Measurements from ENCODE around the gene MYL11.
A peak's percentile ranks its signal among the peaks of the same experiment; 100 is the strongest.
"Not testable (repeated sequence)": the region's sequence is repeated elsewhere in the genome, so short reads cannot be mapped to it uniquely, and the experiment has no call there.

The MYL11 gene

GRCh38 chr16:30374538-30374937 lies at the start of gene MYL11:
Gene MYL11 (plus strand): TSS chr16:30374802. CDS start chr16:30374858, 56 bp downstream.
- no peak for DNase-seq (ENCODE audit: low read depth)

- DNase-seq (ENCODE audit: low read depth), result peak; percentile 76
Measured at GRCh38 chr16:30334473-30334989, 40.1 kb upstream of the MYL11 start.

GRCh38 chr16:30335028-30335597 lies 39.5 kb upstream of the MYL11 start:
- DNase-seq (ENCODE audit: low read depth), result peak; percentile 73

GRCh38 chr16:30335598-30336474 lies 38.8 kb upstream of the MYL11 start:
- peak; percentile 38 for DNase-seq (ENCODE audit: low read depth)

GRCh38 chr16:30337964-30338357 lies 36.6 kb upstream of the MYL11 start:
- DNase-seq (ENCODE audit: low read depth), result not testable (repeated sequence)

- DNase-seq (ENCODE audit: low read depth), result not testable (repeated sequence)
Measured at GRCh38 chr16:30338715-30339114, 35.9 kb upstream of the MYL11 start.

- no peak for DNase-seq (ENCODE audit: low read depth)
Measured at GRCh38 chr16:30340621-30341020, 34.0 kb upstream of the MYL11 start.

- not testable (repeated sequence) for DNase-seq (ENCODE audit: low read depth)
Measured at GRCh38 chr16:30341971-30342370, 32.6 kb upstream of the MYL11 start.

- no peak for DNase-seq (ENCODE audit: low read depth)
Measured at GRCh38 chr16:30342751-30343490, 31.7 kb upstream of the MYL11 start.

- not testable (repeated sequence) for DNase-seq (ENCODE audit: low read depth)
Measured at GRCh38 chr16:30343491-30343820, 31.1 kb upstream of the MYL11 start.

GRCh38 chr16:30346286-30346685 lies 28.3 kb upstream of the MYL11 start:
- DNase-seq (ENCODE audit: low read depth), result no peak

GRCh38 chr16:30348113-30348512 lies 26.5 kb upstream of the MYL11 start:
- no peak for DNase-seq (ENCODE audit: low read depth)

GRCh38 chr16:30348929-30349328 lies 25.7 kb upstream of the MYL11 start:
- DNase-seq (ENCODE audit: low read depth), result no peak

GRCh38 chr16:30349675-30350074 lies 24.9 kb upstream of the MYL11 start:
- no peak for DNase-seq (ENCODE audit: low read depth)

- no peak for DNase-seq (ENCODE audit: low read depth)
Measured at GRCh38 chr16:30350134-30350871, 24.3 kb upstream of the MYL11 start.

- DNase-seq (ENCODE audit: low read depth), result no peak
Measured at GRCh38 chr16:30351001-30351441, 23.6 kb upstream of the MYL11 start.

GRCh38 chr16:30351586-30352419 lies 22.8 kb upstream of the MYL11 start:
- peak; percentile 93 for DNase-seq (ENCODE audit: low read depth)

GRCh38 chr16:30352488-30353401 lies 21.9 kb upstream of the MYL11 start:
- no peak for DNase-seq (ENCODE audit: low read depth)

GRCh38 chr16:30353438-30354129 lies 21.0 kb upstream of the MYL11 start:
- no peak for DNase-seq (ENCODE audit: low read depth)
